NCI-H526 treated with DMSO at 0.1 percent for 48 hours (cell line): Measurements from ENCODE around the gene BDP1.
"Not testable (repeated sequence)": the region's sequence is repeated elsewhere in the genome, so short reads cannot be mapped to it uniquely, and the experiment has no call there.

ENCODE experiments used
- DNase-seq: peaks from one replicate; lab custom pipeline; 2025; lab: John Stamatoyannopoulos, UW

Gene BDP1

DNA sequence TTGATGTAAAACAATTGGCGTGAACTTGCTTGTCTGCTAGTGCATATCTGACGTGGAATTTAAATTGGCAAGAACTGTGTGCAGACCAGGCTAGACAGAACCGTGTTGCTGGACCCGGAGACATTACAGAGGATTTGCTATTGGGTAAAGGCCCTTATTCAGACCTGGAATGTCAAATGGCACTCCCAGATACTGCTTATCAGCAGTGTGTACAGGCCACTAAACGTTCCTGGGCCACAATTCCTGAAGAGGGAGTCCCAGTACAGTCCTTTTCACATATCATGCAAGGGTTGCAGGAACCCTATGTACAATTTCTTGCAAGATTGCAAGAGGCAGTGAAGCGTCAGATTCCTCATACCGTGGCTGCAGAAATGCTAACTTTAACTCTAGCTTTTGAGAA, 118.1 kb downstream of the BDP1 start:
- DNase-seq, result no peak

DNA sequence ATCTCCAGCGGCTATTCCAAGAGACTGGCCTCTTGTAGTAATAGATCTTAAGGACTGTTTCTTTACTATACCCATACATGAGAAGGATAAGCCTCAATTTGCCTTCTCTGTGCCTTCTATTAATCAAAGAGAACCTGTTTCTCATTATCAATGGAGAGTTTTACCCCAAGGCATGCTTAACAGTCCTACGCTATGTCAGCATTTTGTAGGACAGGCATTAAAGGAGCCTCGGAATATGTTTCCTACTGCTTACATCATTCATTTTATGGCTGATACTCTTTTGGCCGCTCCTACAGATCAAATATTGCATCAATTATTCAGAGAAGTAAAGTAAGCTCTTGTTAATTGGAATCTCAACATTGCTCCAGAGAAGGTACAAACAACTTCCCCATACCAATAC, 120.1 kb downstream of the BDP1 start:
- DNase-seq, result not testable (repeated sequence)

GRCh38 chr5:71576241-71576640, 120.8 kb downstream of the BDP1 start:
- no peak for DNase-seq

GRCh38 chr5:71577839-71578238, 122.4 kb downstream of the BDP1 start:
- not testable (repeated sequence) for DNase-seq

- DNase-seq, result no peak
These were observed 127.6 kb downstream of the BDP1 start for GRCh38 chr5:71582945-71583584.

DNA sequence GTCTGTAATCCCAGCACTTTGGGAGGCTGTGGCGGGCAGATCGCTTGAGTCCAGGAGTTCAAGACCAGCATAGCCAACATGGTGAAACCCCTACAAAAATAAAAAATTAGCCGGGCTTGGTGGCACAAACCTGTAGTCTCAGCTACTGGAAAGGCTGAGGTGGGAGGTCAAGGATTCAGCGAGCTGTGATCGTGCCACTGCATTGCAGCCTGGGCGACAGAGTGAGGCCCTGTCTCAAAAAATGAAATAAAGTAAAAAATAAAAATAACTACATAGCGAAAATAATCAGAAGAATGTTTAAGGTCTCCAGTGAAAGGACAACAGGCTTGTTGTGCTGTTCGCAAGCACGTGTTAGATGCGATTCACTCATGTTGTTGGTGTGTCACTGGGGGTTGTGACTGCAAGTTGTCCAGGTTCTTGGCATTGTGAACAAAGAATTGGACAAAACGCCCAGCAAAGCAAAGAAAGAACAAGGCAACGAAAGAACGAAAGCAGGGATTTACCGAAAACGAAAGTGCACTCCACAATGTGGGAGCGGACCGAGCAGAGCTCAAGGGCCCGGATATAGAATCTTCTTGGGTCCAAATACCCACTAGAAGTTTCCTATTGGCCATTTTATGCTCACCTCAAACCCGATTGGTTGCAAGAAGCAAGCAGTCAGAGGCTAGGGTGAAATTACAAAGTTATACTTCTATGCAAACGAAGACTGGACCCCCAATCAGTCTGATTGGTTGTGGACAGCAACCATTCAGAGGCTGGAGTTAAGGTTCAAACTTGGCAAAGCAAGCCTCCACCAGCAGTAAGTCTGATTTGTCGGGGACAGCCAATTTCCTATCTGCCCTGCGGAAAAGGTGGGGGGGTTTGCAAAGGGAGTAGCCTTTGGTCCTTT, 130.8 kb downstream of the BDP1 start:
- no peak for DNase-seq

DNA sequence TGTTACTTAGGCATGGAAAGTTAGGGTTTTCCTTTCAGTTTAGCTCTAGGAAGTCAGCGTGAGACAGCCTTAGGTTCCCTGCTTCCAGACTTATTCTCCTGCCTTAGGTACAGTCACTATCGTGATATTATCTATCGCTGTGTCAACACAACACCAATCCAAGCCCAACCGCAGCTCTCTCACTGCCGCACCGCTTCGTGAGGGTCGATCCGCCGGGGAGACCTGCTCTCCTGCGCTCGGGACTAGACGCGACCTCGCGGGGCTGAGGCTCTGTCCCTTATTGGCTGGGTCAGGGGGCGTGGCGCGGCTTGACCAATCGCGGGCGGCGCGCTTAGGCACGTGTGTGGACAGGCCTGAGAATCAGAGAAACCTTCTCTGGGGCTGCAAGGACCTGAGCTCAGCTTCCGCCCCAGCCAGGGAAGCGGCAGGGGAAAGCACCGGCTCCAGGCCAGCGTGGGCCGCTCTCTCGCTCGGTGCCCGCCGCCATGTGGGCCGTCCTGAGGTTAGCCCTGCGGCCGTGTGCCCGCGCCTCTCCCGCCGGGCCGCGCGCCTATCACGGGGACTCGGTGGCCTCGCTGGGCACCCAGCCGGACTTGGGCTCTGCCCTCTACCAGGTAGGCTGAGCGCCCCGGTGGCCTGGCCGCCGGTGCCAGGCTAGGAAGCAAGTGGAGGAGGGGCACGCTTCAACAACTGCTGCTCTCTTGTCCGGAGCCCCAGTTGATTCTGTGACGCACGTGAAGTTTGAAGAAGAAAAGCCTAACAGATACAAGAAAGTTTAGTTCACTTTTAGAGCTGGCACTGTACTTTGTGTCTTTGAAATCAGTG, 131.7 kb downstream of the BDP1 start, which contains the start of gene MCCC2:
MCCC2 (plus strand) TSS at position 400 of the 825 bp plus-strand sequence; CDS start at position 486, 86 bp downstream.
- peak; percentile 69 for DNase-seq

DNA sequence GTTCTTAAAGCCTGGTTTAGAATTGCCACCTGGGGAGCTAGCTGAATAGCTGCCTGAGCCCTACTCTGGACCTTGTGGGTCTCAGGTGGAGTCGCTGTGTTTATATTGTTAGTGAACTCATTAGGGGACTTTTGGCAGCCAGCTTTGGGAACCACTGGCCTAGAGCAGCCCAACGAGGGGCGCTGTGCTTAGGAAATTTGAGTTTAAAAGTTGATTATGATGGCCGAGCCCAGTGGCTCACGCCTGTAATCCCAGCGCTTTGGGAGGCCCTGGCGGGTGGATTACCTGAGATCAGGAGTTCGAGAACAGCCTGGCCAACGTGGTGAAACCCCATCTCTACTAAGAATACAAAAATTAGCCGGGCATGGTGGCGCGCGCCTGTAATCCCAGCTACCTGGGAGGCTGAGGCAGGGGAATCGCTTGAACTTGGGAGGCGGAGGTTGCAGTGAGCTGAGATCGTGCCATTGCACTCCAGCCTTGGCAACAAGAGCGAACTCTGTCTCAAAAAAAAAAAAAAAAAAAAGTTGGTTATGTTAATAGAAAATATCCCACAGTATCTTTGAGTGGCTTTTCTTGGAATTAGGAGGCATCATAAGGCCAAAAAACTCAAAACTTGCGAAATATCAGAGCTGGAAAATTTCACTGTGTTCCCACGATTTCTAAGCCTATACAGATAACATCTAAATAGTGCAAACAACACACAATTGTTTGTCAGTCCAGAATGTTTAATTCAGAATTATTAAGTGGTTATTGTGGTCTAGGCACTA, 132.5 kb downstream of the BDP1 start:
- DNase-seq, result no peak

DNA sequence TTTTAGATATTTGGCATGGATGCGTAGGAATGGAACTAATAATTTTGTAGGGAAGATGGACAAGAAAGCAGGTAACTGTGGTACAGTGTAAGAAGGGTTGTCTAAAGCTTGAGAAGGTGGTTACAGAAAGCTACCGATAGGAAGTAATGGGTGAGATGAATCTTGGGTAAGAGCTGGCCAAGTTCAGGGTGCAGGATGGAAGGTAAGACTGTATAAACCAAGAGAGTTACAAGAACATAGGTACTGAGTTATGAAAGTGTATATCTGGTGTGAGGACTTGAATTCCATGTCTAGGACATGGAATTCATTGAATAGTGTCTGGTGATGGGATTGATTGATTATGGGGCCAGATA, 133.1 kb downstream of the BDP1 start:
- DNase-seq, result no peak

DNA sequence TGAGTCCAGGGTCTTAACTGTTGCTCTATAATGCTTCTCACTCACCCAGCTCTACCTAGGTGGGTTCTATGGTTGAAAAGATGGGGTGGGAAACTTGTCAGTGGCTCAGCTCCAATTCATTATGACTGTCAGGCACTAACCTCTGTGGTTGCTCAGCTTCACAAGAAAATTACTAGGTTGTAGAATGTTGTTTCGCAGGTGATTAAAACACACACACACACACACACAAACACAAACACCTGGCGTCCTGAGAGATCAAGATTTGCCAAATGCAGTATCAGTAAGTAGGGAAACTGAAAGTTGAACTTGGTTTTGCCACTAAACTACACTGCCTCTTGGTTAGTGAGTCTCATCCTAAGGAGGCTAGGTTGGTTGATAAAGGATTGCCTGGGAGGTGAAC, 134.5 kb downstream of the BDP1 start:
- DNase-seq, result no peak

DNA sequence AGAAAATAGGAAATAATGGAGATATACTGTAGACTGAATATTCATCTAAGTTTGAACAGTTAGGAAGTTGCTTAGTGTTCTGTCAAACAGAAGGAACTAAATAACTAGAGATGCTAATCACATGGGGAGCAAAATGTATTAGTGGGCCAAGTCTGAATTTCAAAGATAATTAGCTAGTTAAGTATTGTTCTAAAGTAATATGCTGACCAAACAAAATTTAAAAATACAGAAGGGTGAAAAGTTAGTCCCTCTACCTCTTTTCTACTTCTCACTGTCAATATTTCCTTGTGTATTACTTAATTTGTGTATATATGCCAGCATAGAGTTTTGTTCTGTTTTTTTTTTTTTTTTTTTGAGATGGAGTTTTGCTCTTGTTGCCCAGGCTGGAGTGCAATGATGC, 135.6 kb downstream of the BDP1 start:
- DNase-seq, result no peak

DNA sequence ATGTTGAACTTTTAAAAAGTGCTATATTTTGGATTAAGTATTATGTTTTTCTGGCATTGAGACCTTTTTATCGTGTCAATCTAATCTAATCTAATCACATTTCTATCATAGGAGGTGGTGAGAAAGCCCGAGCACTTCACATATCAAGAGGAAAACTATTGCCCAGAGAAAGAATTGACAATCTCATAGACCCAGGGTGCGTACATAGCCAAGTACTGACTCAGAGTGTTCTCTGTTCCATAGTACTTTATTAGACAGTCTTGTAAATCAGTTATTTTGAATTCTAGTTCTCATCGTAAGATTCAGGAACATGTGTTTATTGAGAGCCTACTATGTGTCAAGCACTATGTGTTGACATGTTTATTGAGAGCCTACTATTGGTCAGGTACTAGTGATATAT, 140.7 kb downstream of the BDP1 start:
- DNase-seq, result no peak

GRCh38 chr5:71597001-71597400, 141.6 kb downstream of the BDP1 start:
- no peak for DNase-seq

GRCh38 chr5:71600783-71601182, 145.3 kb downstream of the BDP1 start:
- no peak for DNase-seq

- no peak for DNase-seq
These were observed 146.0 kb downstream of the BDP1 start for GRCh38 chr5:71601222-71602026.

GRCh38 chr5:71609916-71610315, 154.5 kb downstream of the BDP1 start:
- not testable (repeated sequence) for DNase-seq

- DNase-seq, result no peak
These were observed 160.4 kb downstream of the BDP1 start for GRCh38 chr5:71615809-71616208.
